NCI-H2107 treated with DMSO at 0.1 percent for 48 hours (cell line): ENCODE results near the gene RAI2.
"Not testable (repeated sequence)": the region's sequence is repeated elsewhere in the genome, so short reads cannot be mapped to it uniquely, and the experiment has no call there.

Experiments used
- DNase-seq: peaks from one replicate; lab custom pipeline; 2025; ENCODE audit not compliant: unreplicated experiment; lab: John Stamatoyannopoulos, UW

RAI2 gene

GRCh38 chrX:17786554-17787347 is 74.3 kb downstream of the RAI2 start:
- DNase-seq, result not testable (repeated sequence)

GRCh38 chrX:17779434-17779833 is 81.7 kb downstream of the RAI2 start:
- DNase-seq, result no peak

GRCh38 chrX:17778997-17779396 is 82.1 kb downstream of the RAI2 start:
- DNase-seq, result no peak

GRCh38 chrX:17774053-17774452 is 87.0 kb downstream of the RAI2 start:
- no peak for DNase-seq

- no peak for DNase-seq
Observed at GRCh38 chrX:17773221-17773876, 87.7 kb downstream of the RAI2 start.

GRCh38 chrX:17769701-17770269 is 91.3 kb downstream of the RAI2 start:
- DNase-seq, result no peak

GRCh38 chrX:17768997-17769396 is 92.1 kb downstream of the RAI2 start:
- no peak for DNase-seq

GRCh38 chrX:17767734-17768133 is 93.4 kb downstream of the RAI2 start:
- no peak for DNase-seq

- no peak for DNase-seq
Observed at GRCh38 chrX:17759990-17760389, 101.1 kb downstream of the RAI2 start.

- DNase-seq, result no peak
Observed at GRCh38 chrX:17758382-17758781, 102.7 kb downstream of the RAI2 start.

- no peak for DNase-seq
Observed at GRCh38 chrX:17750436-17750835, 110.7 kb downstream of the RAI2 start.
